ENCODE measurements around the gene SNX25. TPM values are rescaled to one million over a fixed set of nuclear protein-coding genes. Genes with fewer than 3 reads are reported as not detected.
A peak's percentile ranks its signal among the peaks of the same experiment; 100 is the strongest.

The SNX25 gene
- total and polyA plus RNA-seq, 10 of the 15 experiments (the other 5 are each of a cell fraction or from before 2014, with no cell fraction given), result 11.2 to 117 (median 62.8) TPM

DNA sequence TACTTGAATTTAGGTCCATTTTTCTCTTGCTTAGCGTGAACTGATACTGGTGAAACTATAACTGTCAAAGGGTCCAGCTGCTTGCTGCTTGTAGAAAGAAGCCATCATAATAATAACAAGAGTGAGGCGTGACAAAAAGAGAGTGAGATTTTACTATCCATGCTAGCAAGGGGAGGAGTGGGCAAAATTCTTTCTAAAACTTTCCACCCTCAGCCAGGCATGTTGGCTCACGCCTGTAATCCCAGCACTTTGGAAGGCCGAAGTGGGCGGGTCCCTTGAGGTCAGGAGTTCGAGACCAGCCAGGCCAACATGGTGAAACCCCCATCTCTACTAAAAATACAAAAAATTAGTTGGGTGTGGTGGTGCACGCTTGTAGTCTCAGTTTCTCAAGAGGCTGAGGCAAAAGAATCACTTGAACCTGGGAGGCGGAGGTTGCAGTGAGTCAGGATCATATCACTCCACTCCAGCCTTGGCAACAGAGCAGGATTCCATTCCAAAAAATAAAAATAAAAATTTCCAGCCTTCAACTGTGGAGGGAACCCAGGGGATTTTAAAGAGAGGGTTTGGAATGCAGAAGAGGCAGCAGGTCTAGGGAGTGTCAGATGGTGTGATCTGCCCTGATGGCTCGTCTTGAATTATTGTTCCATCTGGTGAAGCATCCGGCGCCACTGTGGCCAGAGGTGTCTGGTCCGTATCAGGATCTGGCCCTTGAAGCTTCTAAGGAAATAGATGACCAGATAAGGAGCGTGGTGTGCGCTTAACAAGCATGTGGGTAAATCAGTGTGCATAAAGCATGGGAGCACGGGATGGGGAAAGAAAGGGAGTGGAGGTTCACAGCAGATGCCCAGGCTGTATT, 134.6 kb downstream of the SNX25 start:
- Histone ChIP-seq H3K9me3 (replicated peaks; ENCODE audit: control insufficient read depth, insufficient read depth, low read length) (no peaks in the 10 kb centered on the region; the same call in 2 of the 3 replicates), H3K4me3 (no peak overlapping the region), H3K4me1 (ENCODE audit: control insufficient read depth, insufficient read depth, low read length) (peaks cover 65% of the 10 kb centered on the region), H3K36me3 (ENCODE audit: control insufficient read depth in 2 of 2, insufficient read depth in 2 of 2, low read length in 1 of 2) (peaks cover 6 to 56% of the 10 kb centered on the region in 2 experiments), H3K4me2 (ENCODE audit: control insufficient read depth, insufficient read depth) (peak overlapping the region; percentile 56), H3K27me3 (replicated peaks in 1 of 2; ENCODE audit: control insufficient read depth in 2 of 2, insufficient read depth in 2 of 2, low read length in 1 of 2) (no peaks in the 10 kb centered on the region), H3K27ac (ENCODE audit: control insufficient read depth, insufficient read depth) (peak overlapping the region; percentile 97), H4K20me1 (ENCODE audit: control insufficient read depth, insufficient read depth) (no peaks in the 10 kb centered on the region), H2AFZ (ENCODE audit: control insufficient read depth, low read depth, low read length) (no peak overlapping the region), H3K79me2 (ENCODE audit: control insufficient read depth, insufficient read depth, low read length) (peaks cover 14% of the 10 kb centered on the region), H3K9ac (ENCODE audit: control insufficient read depth, insufficient read depth, low read length) (peak overlapping the region; percentile 72)
- no TSS peak for BruUV-seq (replicated peaks)
- no peak for DNase-seq (ENCODE audit: low read depth, low spot score)
- intact Hi-C loops (cut with micrococcal nuclease; ENCODE audit: unreplicated experiment) (no loop called here), in situ Hi-C loops (cut with MboI) (no loop called here)
- ChIA-PET CTCF (interaction anchor here (0.6 to 3.9 kb wide), 5 partner anchors 33 to 132 kb away, joined by 4 to 20 read pairs (median 7); no protein-coding TSS in a partner anchor), POLR2A (interaction anchor here (0.6 to 8.8 kb wide), 5 partner anchors 10 to 136 kb away, joined by 3 to 91 read pairs (median 5); partner anchors contain the start of genes ANKRD37, LRP2BP and UFSP2), SMC1A (ENCODE audit: uncharacterized antibody, unreplicated experiment) (interaction anchor here (0.6 to 6.8 kb wide), 5 partner anchors 11 to 160 kb away, joined by 3 to 131 read pairs (median 14); partner anchors contain the start of genes ANKRD37 and LRP2BP), RAD21 (ENCODE audit: unreplicated experiment) (interaction anchor here (0.7 to 3.9 kb wide), 3 partner anchors 11 to 55 kb away, joined by 4 to 69 read pairs (median 4); no protein-coding TSS in a partner anchor)
- FAIRE-seq, result no peak
- peak; percentile 48 for ATAC-seq
- WGBS (ENCODE audit: insufficient coverage, insufficient replicate concordance, low lambda C conversion rate, missing lambda C conversion rate), result 29% methylated on average over 15 of the region's 15 CpGs
- TF ChIP-seq, protein P1, sequence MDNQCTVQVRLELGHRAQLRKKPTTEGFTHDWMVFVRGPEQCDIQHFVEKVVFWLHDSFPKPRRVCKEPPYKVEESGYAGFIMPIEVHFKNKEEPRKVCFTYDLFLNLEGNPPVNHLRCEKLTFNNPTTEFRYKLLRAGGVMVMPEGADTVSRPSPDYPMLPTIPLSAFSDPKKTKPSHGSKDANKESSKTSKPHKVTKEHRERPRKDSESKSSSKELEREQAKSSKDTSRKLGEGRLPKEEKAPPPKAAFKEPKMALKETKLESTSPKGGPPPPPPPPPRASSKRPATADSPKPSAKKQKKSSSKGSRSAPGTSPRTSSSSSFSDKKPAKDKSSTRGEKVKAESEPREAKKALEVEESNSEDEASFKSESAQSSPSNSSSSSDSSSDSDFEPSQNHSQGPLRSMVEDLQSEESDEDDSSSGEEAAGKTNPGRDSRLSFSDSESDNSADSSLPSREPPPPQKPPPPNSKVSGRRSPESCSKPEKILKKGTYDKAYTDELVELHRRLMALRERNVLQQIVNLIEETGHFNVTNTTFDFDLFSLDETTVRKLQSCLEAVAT (IDR thresholded peaks at IDR 0.05), result 0 out of 2 replicates have a peak, but pooled peaks have one; percentile 29
- TF ChIP-seq RAD51 (IDR thresholded peaks at IDR 0.05) (no peak), MTA2 (IDR thresholded peaks at IDR 0.05; ENCODE audit: low read depth) (no peak), IRF4 (IDR thresholded peaks at IDR 0.05; ENCODE audit: low read depth, low read length) (0 out of 2 replicates have a peak, but pooled peaks have one; percentile 28), JUNB (IDR thresholded peaks at IDR 0.05) (peak; percentile 83), BHLHE40 (IDR thresholded peaks at IDR 0.05; ENCODE audit: borderline replicate concordance in 1 of 2, low read depth in 2 of 2, low read length in 1 of 2) (peak in 1 of 2 experiments; percentile 14; a peak in 2 of 4 replicates), POLR2A (IDR thresholded peaks at IDR 0.05; ENCODE audit: low read depth, low read length) (peak; percentile 49; the same call in 1 of the 2 replicates), SUZ12 (IDR thresholded peaks at IDR 0.05; ENCODE audit: unreplicated experiment) (no peak), IKZF1 (conservative IDR thresholded peaks at IDR 0.05) (peak; percentile 64; the same call in 1 of the 2 replicates), ZBED1 (IDR thresholded peaks at IDR 0.05; ENCODE audit: borderline replicate concordance) (0 out of 2 replicates have a peak, but pooled peaks have one; percentile 31), ATF7 (IDR thresholded peaks at IDR 0.05; ENCODE audit: low read depth) (0 out of 2 replicates have a peak, but pooled peaks have one; percentile 6), NFIC (IDR thresholded peaks at IDR 0.05; ENCODE audit: low read depth, low read length) (peak; percentile 74), WRNIP1 (IDR thresholded peaks at IDR 0.05; ENCODE audit: borderline replicate concordance, low read depth, low read length) (no peak), MEF2A (IDR thresholded peaks at IDR 0.05; ENCODE audit: insufficient read depth, low read depth, low read length) (0 out of 2 replicates have a peak, but pooled peaks have one; percentile 16)
- TF ChIP-seq, protein P2, sequence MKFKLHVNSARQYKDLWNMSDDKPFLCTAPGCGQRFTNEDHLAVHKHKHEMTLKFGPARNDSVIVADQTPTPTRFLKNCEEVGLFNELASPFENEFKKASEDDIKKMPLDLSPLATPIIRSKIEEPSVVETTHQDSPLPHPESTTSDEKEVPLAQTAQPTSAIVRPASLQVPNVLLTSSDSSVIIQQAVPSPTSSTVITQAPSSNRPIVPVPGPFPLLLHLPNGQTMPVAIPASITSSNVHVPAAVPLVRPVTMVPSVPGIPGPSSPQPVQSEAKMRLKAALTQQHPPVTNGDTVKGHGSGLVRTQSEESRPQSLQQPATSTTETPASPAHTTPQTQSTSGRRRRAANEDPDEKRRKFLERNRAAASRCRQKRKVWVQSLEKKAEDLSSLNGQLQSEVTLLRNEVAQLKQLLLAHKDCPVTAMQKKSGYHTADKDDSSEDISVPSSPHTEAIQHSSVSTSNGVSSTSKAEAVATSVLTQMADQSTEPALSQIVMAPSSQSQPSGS (IDR thresholded peaks at IDR 0.05; ENCODE audit: low read length), result no peak; the same call in 1 of the 2 replicates
- TF ChIP-seq, protein P3, sequence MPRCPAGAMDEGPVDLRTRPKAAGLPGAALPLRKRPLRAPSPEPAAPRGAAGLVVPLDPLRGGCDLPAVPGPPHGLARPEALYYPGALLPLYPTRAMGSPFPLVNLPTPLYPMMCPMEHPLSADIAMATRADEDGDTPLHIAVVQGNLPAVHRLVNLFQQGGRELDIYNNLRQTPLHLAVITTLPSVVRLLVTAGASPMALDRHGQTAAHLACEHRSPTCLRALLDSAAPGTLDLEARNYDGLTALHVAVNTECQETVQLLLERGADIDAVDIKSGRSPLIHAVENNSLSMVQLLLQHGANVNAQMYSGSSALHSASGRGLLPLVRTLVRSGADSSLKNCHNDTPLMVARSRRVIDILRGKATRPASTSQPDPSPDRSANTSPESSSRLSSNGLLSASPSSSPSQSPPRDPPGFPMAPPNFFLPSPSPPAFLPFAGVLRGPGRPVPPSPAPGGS (IDR thresholded peaks at IDR 0.05; ENCODE audit: borderline replicate concordance, insufficient read depth, low read depth, low read length, poor library complexity, severe bottlenecking), result peak; percentile 47
- TF ChIP-seq, protein P4, sequence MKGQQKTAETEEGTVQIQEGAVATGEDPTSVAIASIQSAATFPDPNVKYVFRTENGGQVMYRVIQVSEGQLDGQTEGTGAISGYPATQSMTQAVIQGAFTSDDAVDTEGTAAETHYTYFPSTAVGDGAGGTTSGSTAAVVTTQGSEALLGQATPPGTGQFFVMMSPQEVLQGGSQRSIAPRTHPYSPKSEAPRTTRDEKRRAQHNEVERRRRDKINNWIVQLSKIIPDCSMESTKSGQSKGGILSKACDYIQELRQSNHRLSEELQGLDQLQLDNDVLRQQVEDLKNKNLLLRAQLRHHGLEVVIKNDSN (IDR thresholded peaks at IDR 0.05; ENCODE audit: borderline replicate concordance, extremely low read length, insufficient read depth, low read depth, low read length), result no peak
